Dendritic cell treated with granulocyte-macrophage colony-stimulating factor and Interleukin-4, amounts not matched to agents 40 ng/mL and 50 ng/mL, for 4 days (primary cell): ENCODE measurements around the gene BHLHA15.
A peak's percentile ranks its signal among the peaks of the same experiment; 100 is the strongest.

Experiments used
- H3K27ac Mint-ChIP-seq: one replicate; pipeline ENCODE4 v1.8.0; 2022; ENCODE audit warnings: mild to moderate bottlenecking, mixed read lengths
- H3K27me3 Mint-ChIP-seq: one replicate; pipeline ENCODE4 v1.8.0; 2022; ENCODE audit warnings: mild to moderate bottlenecking, mixed read lengths
- H3K36me3 Mint-ChIP-seq: one replicate; pipeline ENCODE4 v1.8.0; 2022; ENCODE audit warnings: low read depth, mixed read lengths
- H3K4me1 Mint-ChIP-seq: one replicate; pipeline ENCODE4 v1.8.0; 2022; ENCODE audit warnings: low read depth, mixed read lengths
- H3K4me3 Mint-ChIP-seq: one replicate; pipeline ENCODE4 v1.8.0; 2022; ENCODE audit warnings: mild to moderate bottlenecking, moderate library complexity, mixed read lengths
- H3K9me3 Mint-ChIP-seq: one replicate; pipeline ENCODE4 v1.8.0; 2022; ENCODE audit warnings: mixed read lengths
- intact Hi-C: fragments of 100-400 bp; cut with micrococcal nuclease; formaldehyde crosslinking; loops from one replicate; pipeline ENCODE4 v1.15.0; 2022

The BHLHA15 gene

GRCh38 chr7:98211221-98211675 lies at the start of gene BHLHA15:
Gene BHLHA15, plus strand, starts transcription at chr7:98211439. Its CDS starts 871 bp downstream, at chr7:98212310.
- Mint-ChIP-seq H3K9me3 (no peaks in the 10 kb centered on the region), H3K27me3 (peaks cover 36% of the 10 kb centered on the region), H3K27ac (no peak within 1 kb of the TSS), H3K4me3 (peak within 1 kb of the TSS; percentile 40), H3K4me1 (no peaks in the 10 kb centered on the region), H3K36me3 (peaks cover 33% of the 10 kb centered on the region)
- intact Hi-C loops = no loop called here

DNA sequence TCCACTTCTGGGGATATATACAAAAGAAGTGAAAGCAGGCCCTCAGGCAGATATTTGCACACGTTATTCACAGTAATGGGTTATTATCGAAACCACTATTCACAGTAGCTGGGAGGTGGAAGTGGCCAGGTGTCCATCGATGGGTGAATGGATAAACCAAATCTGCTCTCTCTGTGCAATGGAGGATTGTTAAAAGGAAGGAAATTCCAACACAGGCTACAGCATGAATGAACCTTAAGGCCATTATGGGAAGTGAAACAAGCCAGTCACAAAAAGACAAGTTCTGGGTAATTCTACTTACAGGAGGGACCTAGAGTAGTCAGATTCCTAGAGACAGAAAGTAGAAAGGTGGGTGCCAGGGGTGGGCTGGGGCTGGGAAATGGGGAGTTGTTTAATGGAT lies 48.5 kb upstream of the BHLHA15 start:
- Mint-ChIP-seq H3K36me3 (peaks cover 25% of the 10 kb centered on the region), H3K27ac (no peak overlapping the region), H3K27me3 (peaks cover 56% of the 10 kb centered on the region), H3K9me3 (no peaks in the 10 kb centered on the region), H3K4me3 (no peak overlapping the region), H3K4me1 (peaks cover 36% of the 10 kb centered on the region)
- intact Hi-C loops = loop anchor here (2.0 to 5.0 kb wide), 2 partner anchors 24 to 35 kb away; no protein-coding TSS in a partner anchor

GRCh38 chr7:98163269-98163668 lies 48.0 kb upstream of the BHLHA15 start:
- peaks cover 36% of the 10 kb centered on the region for H3K4me1 Mint-ChIP-seq
- H3K36me3 Mint-ChIP-seq = peaks cover 28% of the 10 kb centered on the region
- intact Hi-C loops = loop anchor here (2.0 to 5.0 kb wide), 2 partner anchors 24 to 36 kb away; no protein-coding TSS in a partner anchor
- peaks cover 58% of the 10 kb centered on the region for H3K27me3 Mint-ChIP-seq
- H3K4me3 Mint-ChIP-seq = no peak overlapping the region
- no peak overlapping the region for H3K27ac Mint-ChIP-seq
- no peaks in the 10 kb centered on the region for H3K9me3 Mint-ChIP-seq

- H3K27ac Mint-ChIP-seq = no peak overlapping the region
Observed at GRCh38 chr7:98163704-98164494, 47.3 kb upstream of the BHLHA15 start.

GRCh38 chr7:98165827-98166667 lies 45.2 kb upstream of the BHLHA15 start:
- H3K9me3 Mint-ChIP-seq = no peaks in the 10 kb centered on the region
- H3K4me1 Mint-ChIP-seq = peaks cover 40% of the 10 kb centered on the region
- intact Hi-C loops = no loop called here
- H3K27me3 Mint-ChIP-seq = peaks cover 46% of the 10 kb centered on the region
- H3K27ac Mint-ChIP-seq = no peak overlapping the region
- H3K4me3 Mint-ChIP-seq = no peak overlapping the region
- peaks cover 10% of the 10 kb centered on the region for H3K36me3 Mint-ChIP-seq

More at GRCh38 chr7:98163704-98164494, 47.3 kb upstream of the BHLHA15 start:
- Mint-ChIP-seq H3K4me1 (peaks cover 36% of the 10 kb centered on the region), H3K36me3 (peaks cover 28% of the 10 kb centered on the region), H3K9me3 (no peaks in the 10 kb centered on the region), H3K4me3 (no peak overlapping the region), H3K27me3 (peaks cover 57% of the 10 kb centered on the region)
- intact Hi-C loops = loop anchor here (2.0 to 5.0 kb wide), 2 partner anchors 25 to 37 kb away; no protein-coding TSS in a partner anchor

GRCh38 chr7:98166668-98166970 lies 44.6 kb upstream of the BHLHA15 start:
- intact Hi-C loops = no loop called here
- Mint-ChIP-seq H3K27ac (no peak overlapping the region), H3K36me3 (peaks cover 14% of the 10 kb centered on the region), H3K27me3 (peaks cover 41% of the 10 kb centered on the region), H3K9me3 (no peaks in the 10 kb centered on the region), H3K4me3 (no peak overlapping the region), H3K4me1 (peaks cover 40% of the 10 kb centered on the region)

DNA sequence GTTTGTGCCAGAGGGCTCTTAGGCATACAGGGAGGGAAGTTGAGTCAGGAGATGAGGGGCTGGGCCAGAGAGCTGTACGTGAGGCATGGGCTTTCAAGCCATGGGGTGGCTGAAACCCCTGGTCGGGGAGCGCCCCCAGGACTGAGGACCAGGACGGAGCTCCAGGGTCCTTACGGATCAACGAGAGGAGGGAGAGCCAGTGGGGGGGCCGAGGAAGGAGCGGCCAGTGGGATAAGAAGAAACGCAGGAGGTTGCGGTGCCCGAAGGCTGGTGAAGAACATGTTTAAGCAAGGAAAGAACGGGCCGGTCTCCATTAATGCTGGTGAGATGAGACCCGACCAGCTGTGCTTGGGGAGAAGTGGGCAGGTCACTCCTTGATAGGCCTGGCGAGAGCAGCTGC lies 43.6 kb upstream of the BHLHA15 start:
- H3K27ac Mint-ChIP-seq = peak overlapping the region; percentile 12
- H3K9me3 Mint-ChIP-seq = no peaks in the 10 kb centered on the region
- no peak overlapping the region for H3K4me3 Mint-ChIP-seq
- H3K27me3 Mint-ChIP-seq = peaks cover 41% of the 10 kb centered on the region
- peaks cover 36% of the 10 kb centered on the region for H3K4me1 Mint-ChIP-seq
- H3K36me3 Mint-ChIP-seq = peaks cover 20% of the 10 kb centered on the region
- intact Hi-C loops = loop anchor here (1.0 kb wide), 2 partner anchors 61 to 146 kb away; partner anchors contain the start of gene LMTK2

DNA sequence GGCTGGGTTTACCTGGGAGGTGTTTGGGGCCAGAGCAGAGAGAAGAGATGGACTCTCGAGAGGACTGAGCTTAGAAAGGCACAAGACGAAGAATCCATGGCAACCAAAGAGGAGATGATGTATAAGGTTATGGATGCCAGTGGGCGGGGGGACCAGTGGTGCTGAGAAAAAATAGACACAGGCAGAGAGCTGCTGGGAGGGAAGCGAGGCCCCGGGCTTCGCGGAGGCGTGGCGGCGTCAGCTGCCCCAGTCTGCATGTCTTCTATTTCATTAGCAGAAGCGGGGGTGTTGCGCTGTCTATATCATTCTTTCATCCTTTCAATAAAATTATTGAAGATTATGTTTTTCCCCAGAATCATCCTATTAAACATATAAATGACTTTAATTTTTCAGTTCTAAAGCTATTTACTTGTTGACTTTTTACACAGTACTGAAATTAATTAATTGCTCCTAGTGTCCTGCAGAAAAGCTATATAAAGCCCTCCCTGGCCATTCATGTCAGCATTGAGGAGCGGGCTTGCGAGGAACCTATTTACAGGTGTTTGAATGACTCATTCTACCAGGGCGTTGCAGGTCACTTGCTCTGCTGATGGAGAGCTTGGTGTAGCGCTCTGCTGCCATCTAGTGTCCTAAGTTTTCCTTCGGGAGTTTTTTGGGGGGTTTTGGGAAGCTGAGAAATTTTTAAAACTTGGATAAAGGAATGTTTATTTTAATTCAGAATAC lies 42.9 kb upstream of the BHLHA15 start:
- Mint-ChIP-seq H3K27me3 (peaks cover 40% of the 10 kb centered on the region), H3K9me3 (no peaks in the 10 kb centered on the region), H3K36me3 (peaks cover 24% of the 10 kb centered on the region), H3K4me1 (peaks cover 29% of the 10 kb centered on the region), H3K4me3 (no peak overlapping the region), H3K27ac (no peak overlapping the region)
- intact Hi-C loops = loop anchor here (1.0 kb wide), 2 partner anchors 62 to 147 kb away; partner anchors contain the start of gene LMTK2

GRCh38 chr7:98168904-98169621 lies 42.2 kb upstream of the BHLHA15 start:
- Mint-ChIP-seq H3K36me3 (peaks cover 24% of the 10 kb centered on the region), H3K4me1 (peaks cover 22% of the 10 kb centered on the region), H3K27me3 (peaks cover 34% of the 10 kb centered on the region), H3K4me3 (no peak overlapping the region), H3K27ac (no peak overlapping the region), H3K9me3 (no peaks in the 10 kb centered on the region)
- intact Hi-C loops = loop anchor here (1.0 kb wide), 2 partner anchors 63 to 148 kb away; partner anchors contain the start of gene LMTK2

DNA sequence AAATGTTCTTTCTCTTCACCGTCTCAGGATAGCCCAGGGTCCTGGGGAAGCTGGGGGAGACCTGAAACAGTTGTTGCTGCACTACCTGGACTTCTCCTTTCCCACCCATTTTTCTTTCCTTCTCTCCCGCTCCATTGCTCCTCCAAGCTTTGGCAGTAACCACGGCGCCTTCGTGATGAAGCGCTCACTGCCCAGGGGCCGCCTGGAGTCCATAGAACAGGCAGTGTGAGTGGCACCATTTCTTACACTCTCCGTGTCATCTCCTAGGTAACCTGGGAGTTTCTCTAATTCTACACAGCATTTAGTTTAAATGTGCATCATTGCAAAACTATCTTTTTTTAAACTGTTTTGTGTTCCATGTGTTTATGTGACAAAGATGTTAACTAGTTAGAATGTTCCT lies 40.3 kb upstream of the BHLHA15 start:
- no peak overlapping the region for H3K4me3 Mint-ChIP-seq
- peaks cover 18% of the 10 kb centered on the region for H3K27me3 Mint-ChIP-seq
- intact Hi-C loops = no loop called here
- H3K9me3 Mint-ChIP-seq = no peaks in the 10 kb centered on the region
- no peak overlapping the region for H3K27ac Mint-ChIP-seq
- H3K36me3 Mint-ChIP-seq = peaks cover 35% of the 10 kb centered on the region
- peaks cover 8% of the 10 kb centered on the region for H3K4me1 Mint-ChIP-seq

- Mint-ChIP-seq H3K27ac (no peak overlapping the region), H3K9me3 (no peaks in the 10 kb centered on the region), H3K4me1 (peaks cover 5% of the 10 kb centered on the region), H3K36me3 (peaks cover 35% of the 10 kb centered on the region), H3K27me3 (peaks cover 15% of the 10 kb centered on the region), H3K4me3 (no peak overlapping the region)
- intact Hi-C loops = no loop called here
Observed at GRCh38 chr7:98171449-98171848, 39.8 kb upstream of the BHLHA15 start.

DNA sequence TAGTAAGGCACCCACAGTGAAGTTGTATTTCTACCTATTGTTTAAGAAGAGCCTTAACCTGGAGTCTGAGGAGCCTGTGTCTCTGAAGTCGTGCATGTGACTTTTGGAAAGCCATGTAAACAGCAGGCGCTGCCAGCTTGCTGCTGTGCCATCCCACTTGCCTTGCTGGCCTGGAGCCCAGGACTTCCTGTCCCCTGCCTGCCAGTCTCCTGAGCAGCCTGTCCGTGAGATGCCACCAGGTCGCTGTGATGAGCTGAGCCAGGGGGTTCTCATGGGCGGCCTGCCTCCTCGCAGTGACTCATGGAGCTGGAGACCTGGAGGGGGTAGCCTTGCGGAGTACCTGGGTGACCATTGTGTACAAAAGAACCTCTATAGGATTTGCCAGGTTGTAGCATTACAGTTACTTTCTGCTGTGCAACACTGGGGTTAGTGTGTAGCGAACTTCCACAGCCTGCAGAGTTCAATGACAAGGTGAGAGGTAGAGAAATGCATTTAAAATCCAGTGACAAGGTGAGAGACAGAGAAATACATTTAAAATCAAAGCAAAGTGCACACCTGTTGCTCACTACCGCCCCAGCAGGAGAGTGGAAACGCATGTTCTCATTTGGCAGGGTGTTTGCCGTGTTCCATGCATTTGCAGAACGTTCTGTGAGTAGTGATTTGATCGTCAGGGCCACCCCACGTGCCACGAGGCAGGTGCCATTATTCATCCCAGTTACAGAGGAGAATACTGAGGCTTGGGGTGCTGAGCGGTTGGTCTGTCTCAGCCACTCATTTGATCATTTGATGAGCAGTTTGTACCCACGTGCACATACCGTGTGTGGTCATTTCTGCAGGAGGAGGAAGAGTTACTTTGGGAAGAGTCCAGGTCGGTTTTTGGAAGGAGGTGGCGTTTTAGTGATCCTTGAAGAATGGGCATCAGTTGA lies 36.6 kb upstream of the BHLHA15 start:
- H3K4me1 Mint-ChIP-seq = no peaks in the 10 kb centered on the region
- no peaks in the 10 kb centered on the region for H3K27me3 Mint-ChIP-seq
- H3K36me3 Mint-ChIP-seq = peaks cover 26% of the 10 kb centered on the region
- no peak overlapping the region for H3K27ac Mint-ChIP-seq
- no peaks in the 10 kb centered on the region for H3K9me3 Mint-ChIP-seq
- H3K4me3 Mint-ChIP-seq = no peak overlapping the region
- intact Hi-C loops = no loop called here
